HG03196 (cell line): Measurements from ENCODE around the gene HS3ST3A1.

Experiments used
- ATAC-seq: cut with Tn5 transposase; IDR thresholded peaks from one replicate; pipeline ENCODE4 v1.9.1; 2021; ENCODE audit not compliant: unreplicated experiment

The HS3ST3A1 gene

GRCh38 chr17:13601776-13602551 lies at the start of gene HS3ST3A1:
TSS of gene HS3ST3A1 (minus strand) at chr17:13601929. CDS start at chr17:13601129, 800 bp downstream.
- no peak for ATAC-seq

- no peak for ATAC-seq
Observed at GRCh38 chr17:13650096-13650675, 48.5 kb upstream of the HS3ST3A1 start.

- ATAC-seq = no peak
Observed at GRCh38 chr17:13647543-13648021, 45.9 kb upstream of the HS3ST3A1 start.

- ATAC-seq = no peak
Observed at GRCh38 chr17:13646969-13647542, 45.3 kb upstream of the HS3ST3A1 start.

- ATAC-seq = no peak
Observed at GRCh38 chr17:13646411-13646810, 44.7 kb upstream of the HS3ST3A1 start.

GRCh38 chr17:13643180-13643579 lies 41.5 kb upstream of the HS3ST3A1 start:
- no peak for ATAC-seq

GRCh38 chr17:13642188-13642587 lies 40.5 kb upstream of the HS3ST3A1 start:
- ATAC-seq = no peak

GRCh38 chr17:13640551-13640950 lies 38.8 kb upstream of the HS3ST3A1 start:
- no peak for ATAC-seq

GRCh38 chr17:13638855-13639458 lies 37.2 kb upstream of the HS3ST3A1 start:
- ATAC-seq = no peak

- ATAC-seq = no peak
Observed at GRCh38 chr17:13636951-13637350, 35.2 kb upstream of the HS3ST3A1 start.

GRCh38 chr17:13635951-13636350 lies 34.2 kb upstream of the HS3ST3A1 start:
- ATAC-seq = no peak

- ATAC-seq = no peak
Observed at GRCh38 chr17:13634021-13634420, 32.3 kb upstream of the HS3ST3A1 start.

GRCh38 chr17:13631529-13631928 lies 29.8 kb upstream of the HS3ST3A1 start:
- ATAC-seq = no peak

GRCh38 chr17:13626703-13627102 lies 25.0 kb upstream of the HS3ST3A1 start:
- ATAC-seq = no peak

- no peak for ATAC-seq
Observed at GRCh38 chr17:13619462-13619861, 17.7 kb upstream of the HS3ST3A1 start.

- ATAC-seq = no peak
Observed at GRCh38 chr17:13616031-13616430, 14.3 kb upstream of the HS3ST3A1 start.

- ATAC-seq = no peak
Observed at GRCh38 chr17:13609941-13610340, 8.2 kb upstream of the HS3ST3A1 start.

GRCh38 chr17:13601322-13601775 lies 380 bp downstream of the HS3ST3A1 start:
- ATAC-seq = no peak

- ATAC-seq = no peak
Observed at GRCh38 chr17:13600475-13601321, 1.0 kb downstream of the HS3ST3A1 start.

GRCh38 chr17:13599864-13600263 lies 1.9 kb downstream of the HS3ST3A1 start:
- ATAC-seq = no peak

- no peak for ATAC-seq
Observed at GRCh38 chr17:13599168-13599577, 2.6 kb downstream of the HS3ST3A1 start.
